ENCODE results near the gene PNKD. TPM values are rescaled to one million over a fixed set of nuclear protein-coding genes. Genes with fewer than 3 reads are reported as not detected.

Gene PNKD
- total and polyA plus RNA-seq, 2 experiments from 2014 or later: 28.2 to 83.3 TPM

GRCh38 chr2:218374795-218375194 is 104.5 kb downstream of the PNKD start:
- H3K4me1 Mint-ChIP-seq: no peaks in the 10 kb centered on the region
- Histone ChIP-seq H3K36me3 (ENCODE audit: insufficient read depth) (no peaks in the 10 kb centered on the region), H3K4me3 (no peak overlapping the region), H3K4me2 (no peak overlapping the region), H3K4me1 (ENCODE audit: insufficient read depth) (no peaks in the 10 kb centered on the region), H3F3A (replicated peaks; ENCODE audit: low read depth) (no peaks in the 10 kb centered on the region), H3K27ac (ENCODE audit: low read depth) (no peak overlapping the region), H3K27me3 (ENCODE audit: insufficient read depth) (no peaks in the 10 kb centered on the region), H3K9me2 (ENCODE audit: insufficient read depth) (no peaks in the 10 kb centered on the region), H2AFZ (no peak overlapping the region), H4K20me1 (replicated peaks; ENCODE audit: insufficient read depth) (no peaks in the 10 kb centered on the region), H3K79me2 (replicated peaks; ENCODE audit: insufficient read depth) (no peaks in the 10 kb centered on the region)
- no peak for TF ChIP-seq CREB1 (CRISPR knock-in tag; IDR thresholded peaks at IDR 0.05; ENCODE audit: low read depth)
- TF ChIP-seq JUNB (IDR thresholded peaks at IDR 0.05; ENCODE audit: unreplicated experiment): no peak
- no peak for TF ChIP-seq ETS1 (IDR thresholded peaks at IDR 0.05)
- TF ChIP-seq NANOG (IDR thresholded peaks at IDR 0.05; ENCODE audit: borderline replicate concordance): no peak
- no peak for TF ChIP-seq ZNF331 (CRISPR knock-in tag; IDR thresholded peaks at IDR 0.05; ENCODE audit: low read depth)
- TF ChIP-seq STAT1 (IDR thresholded peaks at IDR 0.05; ENCODE audit: unreplicated experiment): no peak
- TF ChIP-seq EZH2phosphoT487 (IDR thresholded peaks at IDR 0.05; ENCODE audit: unreplicated experiment): no peak
- no peak for TF ChIP-seq EZH2 (IDR thresholded peaks at IDR 0.05; ENCODE audit: low read depth, unreplicated experiment)
- no peak for TF ChIP-seq REST (IDR thresholded peaks at IDR 0.05; ENCODE audit: unreplicated experiment)
- no peak for TF ChIP-seq POLR2AphosphoS5 (IDR thresholded peaks at IDR 0.05; ENCODE audit: low read depth)
- TF ChIP-seq ZNF462 (CRISPR knock-in tag; IDR thresholded peaks at IDR 0.05): no peak
- no peak for TF ChIP-seq CTCF (conservative IDR thresholded peaks at IDR 0.05; ENCODE audit: low read depth in 2 of 2)
- TF ChIP-seq ZNF114 (CRISPR knock-in tag; IDR thresholded peaks at IDR 0.05): no peak
- H3K4me3 Mint-ChIP-seq: no peak overlapping the region
- no peaks in the 10 kb centered on the region for H3K27me3 Mint-ChIP-seq (ENCODE audit: insufficient read depth, low read depth, poor library complexity)
- DNase-seq (ENCODE audit: low spot score) (no peak), ATAC-seq (no peak)
- no peaks in the 10 kb centered on the region for H3K36me3 Mint-ChIP-seq (ENCODE audit: low read depth)
- no peak overlapping the region for H3K27ac Mint-ChIP-seq
- no peaks in the 10 kb centered on the region for H3K9me3 Mint-ChIP-seq
